Measurements from ENCODE around the gene DIS3L2.

The DIS3L2 gene

DNA sequence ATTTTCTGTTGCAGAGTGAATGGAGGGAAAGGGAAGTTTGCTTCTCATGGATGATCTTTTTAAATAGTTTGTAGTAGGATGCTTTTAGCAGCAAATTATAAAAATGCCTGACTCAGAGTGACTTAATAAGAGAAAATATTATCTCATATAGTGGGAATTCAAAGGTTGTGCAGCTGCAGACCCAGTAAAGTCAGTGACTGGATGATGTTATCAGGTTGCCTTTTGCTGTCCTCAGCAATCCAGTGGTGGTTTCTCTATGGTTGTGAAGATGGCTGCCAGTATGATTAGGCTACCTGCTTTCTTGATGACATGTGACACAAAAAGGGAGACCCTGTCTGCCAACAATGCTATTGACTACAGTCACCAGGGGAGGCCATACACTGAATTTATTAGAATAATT is 184.8 kb downstream of the DIS3L2 start:
- no peaks in the 10 kb centered on the region for H3K79me2 ChIP-seq (ENCODE audit: insufficient read depth, low read length)
- H3K9ac ChIP-seq (ENCODE audit: low read depth, low read length, poor library complexity, severe bottlenecking): no peak overlapping the region
- peaks cover 2% of the 10 kb centered on the region for H3K4me1 ChIP-seq (ENCODE audit: insufficient read depth, low read length, poor library complexity, severe bottlenecking)
- TF ChIP-seq, protein P1, sequence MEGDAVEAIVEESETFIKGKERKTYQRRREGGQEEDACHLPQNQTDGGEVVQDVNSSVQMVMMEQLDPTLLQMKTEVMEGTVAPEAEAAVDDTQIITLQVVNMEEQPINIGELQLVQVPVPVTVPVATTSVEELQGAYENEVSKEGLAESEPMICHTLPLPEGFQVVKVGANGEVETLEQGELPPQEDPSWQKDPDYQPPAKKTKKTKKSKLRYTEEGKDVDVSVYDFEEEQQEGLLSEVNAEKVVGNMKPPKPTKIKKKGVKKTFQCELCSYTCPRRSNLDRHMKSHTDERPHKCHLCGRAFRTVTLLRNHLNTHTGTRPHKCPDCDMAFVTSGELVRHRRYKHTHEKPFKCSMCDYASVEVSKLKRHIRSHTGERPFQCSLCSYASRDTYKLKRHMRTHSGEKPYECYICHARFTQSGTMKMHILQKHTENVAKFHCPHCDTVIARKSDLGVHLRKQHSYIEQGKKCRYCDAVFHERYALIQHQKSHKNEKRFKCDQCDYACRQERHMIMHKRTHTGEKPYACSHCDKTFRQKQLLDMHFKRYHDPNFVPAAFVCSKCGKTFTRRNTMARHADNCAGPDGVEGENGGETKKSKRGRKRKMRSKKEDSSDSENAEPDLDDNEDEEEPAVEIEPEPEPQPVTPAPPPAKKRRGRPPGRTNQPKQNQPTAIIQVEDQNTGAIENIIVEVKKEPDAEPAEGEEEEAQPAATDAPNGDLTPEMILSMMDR (conservative IDR thresholded peaks at IDR 0.05; ENCODE audit: low read length): no peak
- TF ChIP-seq EZH2phosphoT487 (IDR thresholded peaks at IDR 0.05; ENCODE audit: borderline replicate concordance): no peak
- H3F3A ChIP-seq (ENCODE audit: low read depth): no peaks in the 10 kb centered on the region
- no peak overlapping the region for H2AFZ ChIP-seq (ENCODE audit: low read length)
- H3K4me2 ChIP-seq (ENCODE audit: low read depth, low read length, poor library complexity, severe bottlenecking): no peak overlapping the region
- H4K20me1 ChIP-seq (ENCODE audit: insufficient read depth, low read length, poor library complexity, severe bottlenecking): no peaks in the 10 kb centered on the region
- H3K27me3 ChIP-seq (ENCODE audit: insufficient read depth, low read length, poor library complexity, severe bottlenecking): no peaks in the 10 kb centered on the region
- no peaks in the 10 kb centered on the region for H3K9me3 ChIP-seq (ENCODE audit: insufficient read depth, low read depth, low read length)
- H3K9me2 ChIP-seq (replicated peaks; ENCODE audit: low read depth, low read length): no peaks in the 10 kb centered on the region
- no peaks in the 10 kb centered on the region for H3K36me3 ChIP-seq (ENCODE audit: insufficient read depth, low read length)
- no peak overlapping the region for H3K4me3 ChIP-seq (ENCODE audit: low read length, poor library complexity, severe bottlenecking)

DNA sequence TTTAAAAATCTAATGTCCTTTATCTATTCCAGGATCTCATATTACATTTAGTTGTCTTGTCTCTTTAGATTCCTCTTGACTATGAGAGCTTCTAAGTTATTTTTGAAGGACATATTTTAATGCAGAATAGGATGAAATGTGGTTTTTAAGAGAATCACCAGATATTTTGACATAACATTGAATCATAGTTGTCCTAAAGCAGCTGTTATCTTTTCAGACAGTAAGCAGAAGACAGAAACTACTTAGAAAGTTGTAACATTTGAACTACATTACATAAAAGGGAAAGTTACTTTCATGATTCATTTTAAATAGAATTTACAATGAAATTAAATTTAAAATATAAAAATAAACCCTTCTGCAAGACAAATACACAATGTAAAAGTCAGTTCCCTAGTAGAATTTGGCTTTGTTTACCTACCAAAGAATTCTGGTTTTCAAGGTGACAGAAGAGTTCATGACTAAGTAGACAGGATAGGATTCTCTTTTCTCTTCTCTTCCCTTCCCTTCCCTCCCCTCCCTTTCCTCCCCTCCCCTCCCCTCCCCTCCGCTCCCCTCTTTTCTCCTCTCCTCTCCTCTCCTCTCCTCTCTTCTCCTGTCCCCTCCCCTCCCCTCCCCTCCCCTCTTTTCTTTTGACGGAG is 186.0 kb downstream of the DIS3L2 start:
- Histone ChIP-seq H3K4me3 (ENCODE audit: low read length, poor library complexity, severe bottlenecking) (no peak overlapping the region), H3K4me1 (ENCODE audit: insufficient read depth, low read length, poor library complexity, severe bottlenecking) (peaks cover 2% of the 10 kb centered on the region), H3K9me2 (replicated peaks; ENCODE audit: low read depth, low read length) (no peaks in the 10 kb centered on the region)

DNA sequence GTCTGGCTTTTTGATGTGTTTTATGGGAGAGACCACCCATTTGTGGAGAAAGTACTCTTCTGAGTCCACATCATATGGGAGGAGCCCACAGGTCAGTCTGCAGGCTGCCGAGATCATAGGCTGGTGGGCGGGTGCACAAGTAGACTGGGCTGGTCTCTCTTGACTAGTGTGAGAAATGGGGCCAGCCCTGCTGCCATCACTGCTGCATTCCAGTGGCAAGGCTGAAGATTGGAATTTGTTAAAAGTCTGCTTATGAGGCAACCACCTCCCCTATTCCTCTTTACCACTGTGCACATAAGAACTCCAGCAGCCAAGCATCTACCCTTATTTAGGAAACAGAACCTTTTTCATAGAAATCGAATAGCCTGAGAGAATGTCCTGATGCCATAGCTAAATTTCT is 200.7 kb downstream of the DIS3L2 start:
- Histone ChIP-seq H3K27me3 (ENCODE audit: insufficient read depth, low read length, poor library complexity, severe bottlenecking) (no peaks in the 10 kb centered on the region), H3K4me3 (ENCODE audit: low read length, poor library complexity, severe bottlenecking) (no peak overlapping the region), H3K79me2 (ENCODE audit: insufficient read depth, low read length) (no peaks in the 10 kb centered on the region), H3K9ac (ENCODE audit: low read depth, low read length, poor library complexity, severe bottlenecking) (no peak overlapping the region), H3K4me2 (ENCODE audit: low read depth, low read length, poor library complexity, severe bottlenecking) (peak overlapping the region; percentile 5), H2AFZ (ENCODE audit: low read length) (no peak overlapping the region), H3K9me3 (ENCODE audit: insufficient read depth, low read depth, low read length) (no peaks in the 10 kb centered on the region), H4K20me1 (ENCODE audit: insufficient read depth, low read length, poor library complexity, severe bottlenecking) (no peaks in the 10 kb centered on the region), H3K9me2 (replicated peaks; ENCODE audit: low read depth, low read length) (no peaks in the 10 kb centered on the region), H3K4me1 (ENCODE audit: insufficient read depth, low read length, poor library complexity, severe bottlenecking) (peaks cover 13% of the 10 kb centered on the region), H3K36me3 (ENCODE audit: insufficient read depth, low read length) (peaks cover 15% of the 10 kb centered on the region; the same call in 1 of the 2 replicates), H3F3A (ENCODE audit: low read depth) (no peaks in the 10 kb centered on the region)
- TF ChIP-seq EZH2phosphoT487 (IDR thresholded peaks at IDR 0.05; ENCODE audit: borderline replicate concordance): no peak
- TF ChIP-seq, protein P1 (conservative IDR thresholded peaks at IDR 0.05; ENCODE audit: low read length): no peak

More for the DNA sequence above, 186.0 kb downstream of the DIS3L2 start:
- Histone ChIP-seq H3K4me2 (ENCODE audit: low read depth, low read length, poor library complexity, severe bottlenecking) (no peak overlapping the region), H3K9ac (ENCODE audit: low read depth, low read length, poor library complexity, severe bottlenecking) (no peak overlapping the region), H4K20me1 (ENCODE audit: insufficient read depth, low read length, poor library complexity, severe bottlenecking) (no peaks in the 10 kb centered on the region), H3K36me3 (ENCODE audit: insufficient read depth, low read length) (no peaks in the 10 kb centered on the region), H3K79me2 (ENCODE audit: insufficient read depth, low read length) (no peaks in the 10 kb centered on the region), H2AFZ (ENCODE audit: low read length) (no peak overlapping the region), H3K27me3 (ENCODE audit: insufficient read depth, low read length, poor library complexity, severe bottlenecking) (no peaks in the 10 kb centered on the region), H3K9me3 (ENCODE audit: insufficient read depth, low read depth, low read length) (no peaks in the 10 kb centered on the region), H3F3A (ENCODE audit: low read depth) (no peaks in the 10 kb centered on the region)
- no peak for TF ChIP-seq EZH2phosphoT487 (IDR thresholded peaks at IDR 0.05; ENCODE audit: borderline replicate concordance)
- TF ChIP-seq, protein P1 (conservative IDR thresholded peaks at IDR 0.05; ENCODE audit: low read length): no peak
